ENCODE results near the gene TBL3.

- TF ChIP-seq EP300 (conservative IDR thresholded peaks at IDR 0.05; ENCODE audit: poor library complexity, severe bottlenecking) = no peak
- TF ChIP-seq, protein P1, sequence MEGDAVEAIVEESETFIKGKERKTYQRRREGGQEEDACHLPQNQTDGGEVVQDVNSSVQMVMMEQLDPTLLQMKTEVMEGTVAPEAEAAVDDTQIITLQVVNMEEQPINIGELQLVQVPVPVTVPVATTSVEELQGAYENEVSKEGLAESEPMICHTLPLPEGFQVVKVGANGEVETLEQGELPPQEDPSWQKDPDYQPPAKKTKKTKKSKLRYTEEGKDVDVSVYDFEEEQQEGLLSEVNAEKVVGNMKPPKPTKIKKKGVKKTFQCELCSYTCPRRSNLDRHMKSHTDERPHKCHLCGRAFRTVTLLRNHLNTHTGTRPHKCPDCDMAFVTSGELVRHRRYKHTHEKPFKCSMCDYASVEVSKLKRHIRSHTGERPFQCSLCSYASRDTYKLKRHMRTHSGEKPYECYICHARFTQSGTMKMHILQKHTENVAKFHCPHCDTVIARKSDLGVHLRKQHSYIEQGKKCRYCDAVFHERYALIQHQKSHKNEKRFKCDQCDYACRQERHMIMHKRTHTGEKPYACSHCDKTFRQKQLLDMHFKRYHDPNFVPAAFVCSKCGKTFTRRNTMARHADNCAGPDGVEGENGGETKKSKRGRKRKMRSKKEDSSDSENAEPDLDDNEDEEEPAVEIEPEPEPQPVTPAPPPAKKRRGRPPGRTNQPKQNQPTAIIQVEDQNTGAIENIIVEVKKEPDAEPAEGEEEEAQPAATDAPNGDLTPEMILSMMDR (IDR thresholded peaks at IDR 0.05; ENCODE audit: poor library complexity, severe bottlenecking) = no peak
Measured at GRCh38 chr16:2019921-2020831, 48.3 kb downstream of the TBL3 start.

Measured in neural cell (in vitro differentiated cells).